Left lung (tissue), 10 donors: Measurements from ENCODE around the gene TRIM43B. TPM values are rescaled to one million over a fixed set of nuclear protein-coding genes. Genes with fewer than 3 reads are reported as not detected.
"Not testable (repeated sequence)": the region's sequence is repeated elsewhere in the genome, so short reads cannot be mapped to it uniquely, and the experiment has no call there.

Experiments
- ATAC-seq: fragments of 200-7000 bp; cut with Tn5 transposase; one replicate; pipeline ENCODE4 v1.9.1; 2020; ENCODE audit warnings: moderate library complexity
- DNase-seq, 4 donors: peaks; one replicate each; pipeline ENCODE4 v3.0.0-alpha.2; 2013 to 2020
- H3K27ac ChIP-seq, 2 donors: fragments of 200-600 bp; sonication (generic) in 1 of 2; one replicate each; pipeline versions ENCODE4 v1.5.0 to v1.8.0; 2020 to 2021
- H3K27me3 ChIP-seq, 2 donors: fragments of 200-600 bp; sonication (generic) in 1 of 2; one replicate each; pipeline versions ENCODE4 v1.5.0 to v1.8.0; 2020 to 2021
- H3K36me3 ChIP-seq, 2 donors: fragments of 200-600 bp; sonication (generic) in 1 of 2; one replicate each; pipeline versions ENCODE4 v1.5.0 to v1.8.0; 2020 to 2021
- H3K4me1 ChIP-seq, 2 donors: fragments of 200-600 bp; one replicate each; pipeline ENCODE4 v1.8.0; 2021
- H3K4me3 ChIP-seq, 2 donors: fragments of 200-600 bp; sonication (generic) in 1 of 2; one replicate each; pipeline versions ENCODE4 v1.5.0 to v1.8.0; 2020 to 2021; ENCODE audit warnings: mild to moderate bottlenecking in 1 of 2
- H3K9me3 ChIP-seq, 2 donors: fragments of 200-600 bp; sonication (generic) in 1 of 2; one replicate each; pipeline versions ENCODE4 v1.5.0 to v1.8.0; 2020 to 2021
- CTCF ChIP-seq, 2 donors: fragments of 200-600 bp; sonication (generic) in 1 of 2; IDR thresholded peaks; one replicate each; pipeline versions ENCODE4 v1.5.0 to v1.8.0; 2021; ENCODE audit warnings: antibody characterized with exemption in 2 of 2
- intact Hi-C, 2 donors: fragments of 100-400 bp; cut with DNase I; formaldehyde crosslinking; loops; one replicate each; pipeline versions ENCODE4 v1.11.2 to v1.14.2; 2022
- polyA plus RNA-seq, 6 donors: library from polyadenylated mRNA; unstranded; fragments of 120-200 nt; gene quantifications; one replicate each; pipeline ENCODE4 v1.2.1, GENCODE V29; 2013; ENCODE audit not compliant: insufficient read length in 6 of 6
- total RNA-seq, 2 donors: library from RNA; stranded (reverse); fragmentation: NEBNext Ultra II Directional; extraction: Animal tissue kit (Norgen Biotek cat#: 25700); gene quantifications; one replicate each; pipeline ENCODE4 v1.2.1, GENCODE V29; 2021
- donor health status: DM: no; HTN: yes; CAD: no.
- donor health status: DM: no; HTN: no; CAD: no.

Gene TRIM43B
- total and polyA plus RNA-seq, 8 donors = not detected

GRCh38 chr2:95525294-95526035, 40.9 kb upstream of the TRIM43B start:
- Histone ChIP-seq H3K4me3 (peak overlapping the region; percentile 64 to 88), H3K36me3 (peaks cover 0 to 7% of the 10 kb centered on the region in 2 donors), H3K4me1 (peaks cover 0 to 21% of the 10 kb centered on the region in 2 donors), H3K9me3 (no peaks in the 10 kb centered on the region), H3K27me3 (peaks cover 0 to 20% of the 10 kb centered on the region in 2 donors), H3K27ac (peak overlapping the region; percentile 74 to 86)
- ATAC-seq (peak; percentile 72), DNase-seq (peak; percentile 1 to 84 (median 68))
- TF ChIP-seq CTCF (IDR thresholded peaks at IDR 0.05) = no peak
- intact Hi-C loops = no loop called here

GRCh38 chr2:95524195-95524594, 39.6 kb upstream of the TRIM43B start:
- no peak overlapping the region for H3K27ac ChIP-seq
- no peak for TF ChIP-seq CTCF (IDR thresholded peaks at IDR 0.05)
- H3K4me1 ChIP-seq = peaks cover 0 to 21% of the 10 kb centered on the region in 2 donors
- no peaks in the 10 kb centered on the region for H3K36me3 ChIP-seq
- DNase-seq = no peak
- H3K4me3 ChIP-seq = no peak overlapping the region
- H3K27me3 ChIP-seq = peaks cover 0 to 20% of the 10 kb centered on the region in 2 donors
- intact Hi-C loops = no loop called here
- no peaks in the 10 kb centered on the region for H3K9me3 ChIP-seq
- no peak for ATAC-seq

GRCh38 chr2:95514718-95515117, 30.2 kb upstream of the TRIM43B start:
- ATAC-seq (no peak), DNase-seq (no peak)
- no peak for TF ChIP-seq CTCF (IDR thresholded peaks at IDR 0.05)
- no peaks in the 10 kb centered on the region for H3K27me3 ChIP-seq
- no peaks in the 10 kb centered on the region for H3K4me1 ChIP-seq
- intact Hi-C loops = no loop called here
- no peaks in the 10 kb centered on the region for H3K36me3 ChIP-seq
- no peaks in the 10 kb centered on the region for H3K9me3 ChIP-seq
- H3K4me3 ChIP-seq = no peak overlapping the region
- H3K27ac ChIP-seq = no peak overlapping the region

GRCh38 chr2:95514226-95514625, 29.7 kb upstream of the TRIM43B start:
- H3K4me3 ChIP-seq, H3K4me1 ChIP-seq, H3K9me3 ChIP-seq, H3K27me3 ChIP-seq, DNase-seq, ATAC-seq, H3K36me3 ChIP-seq, H3K27ac ChIP-seq, intact Hi-C loops: not testable (repeated sequence)

- Histone ChIP-seq H3K36me3 (no peaks in the 10 kb centered on the region), H3K4me3 (no peak overlapping the region), H3K27ac (no peak overlapping the region), H3K27me3 (no peaks in the 10 kb centered on the region), H3K9me3 (no peaks in the 10 kb centered on the region), H3K4me1 (no peaks in the 10 kb centered on the region)
- intact Hi-C loops = no loop called here
- no peak for ATAC-seq
- DNase-seq = no peak
- TF ChIP-seq CTCF (IDR thresholded peaks at IDR 0.05) = no peak
These were observed 24.9 kb upstream of the TRIM43B start for GRCh38 chr2:95509408-95509807.

GRCh38 chr2:95505222-95505621, 20.7 kb upstream of the TRIM43B start:
- ATAC-seq = no peak
- Histone ChIP-seq H3K27me3 (peaks cover 0 to 5% of the 10 kb centered on the region in 2 donors), H3K4me3 (no peak overlapping the region), H3K4me1 (no peaks in the 10 kb centered on the region), H3K9me3 (no peaks in the 10 kb centered on the region), H3K27ac (no peak overlapping the region), H3K36me3 (no peaks in the 10 kb centered on the region)
- peak in 2 of 4 donors; percentile 23 to 52 for DNase-seq
- intact Hi-C loops = no loop called here
- no peak for TF ChIP-seq CTCF (IDR thresholded peaks at IDR 0.05)
